ENCODE measurements around the gene C3orf85.

The C3orf85 gene

DNA sequence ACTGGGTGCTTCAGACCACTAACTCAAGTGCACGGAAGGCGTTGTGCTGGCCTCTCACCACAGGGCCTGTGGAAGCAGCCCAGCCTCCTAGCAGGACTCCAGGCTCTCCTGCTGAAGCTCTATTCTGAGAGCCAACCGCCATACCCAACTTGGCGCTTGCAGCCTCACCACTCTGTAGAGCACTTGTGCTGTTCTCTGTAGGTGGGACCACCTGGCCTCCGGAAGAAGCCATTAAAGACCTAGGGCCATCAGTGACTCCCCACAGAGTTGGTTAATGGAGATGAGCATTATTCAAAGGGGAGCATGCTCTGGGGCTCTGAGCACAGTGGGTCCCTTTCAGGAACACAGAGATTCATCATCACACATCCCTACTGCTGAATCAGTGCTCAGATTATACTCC is 50.9 kb downstream of the C3orf85 start:
- Histone ChIP-seq H3K27me3 (ENCODE audit: low read length) (no peaks in the 10 kb centered on the region), H4K20me1 (ENCODE audit: low read depth, low read length) (no peaks in the 10 kb centered on the region), H3K9me3 (ENCODE audit: insufficient read depth, low read length) (no peaks in the 10 kb centered on the region), H3K36me3 (ENCODE audit: low read length) (no peaks in the 10 kb centered on the region), H2AFZ (ENCODE audit: low read depth, low read length, severe bottlenecking) (no peak overlapping the region), H3K79me2 (ENCODE audit: insufficient read depth, low read length) (no peaks in the 10 kb centered on the region), H3K27ac (ENCODE audit: low read depth, low read length) (no peak overlapping the region), H3K4me3 (ENCODE audit: insufficient read depth, low read length, poor library complexity, severe bottlenecking) (no peak overlapping the region), H3K4me2 (ENCODE audit: low read depth, low read length, poor library complexity, severe bottlenecking) (no peak overlapping the region), H3F3A (ENCODE audit: insufficient read depth) (no peaks in the 10 kb centered on the region), H3K9me2 (replicated peaks; ENCODE audit: insufficient read depth, low read length) (no peaks in the 10 kb centered on the region), H3K9ac (ENCODE audit: low read length) (no peak overlapping the region)
- no peak for TF ChIP-seq EZH2phosphoT487 (conservative IDR thresholded peaks at IDR 0.05; ENCODE audit: low read length)
- TF ChIP-seq, protein P1, sequence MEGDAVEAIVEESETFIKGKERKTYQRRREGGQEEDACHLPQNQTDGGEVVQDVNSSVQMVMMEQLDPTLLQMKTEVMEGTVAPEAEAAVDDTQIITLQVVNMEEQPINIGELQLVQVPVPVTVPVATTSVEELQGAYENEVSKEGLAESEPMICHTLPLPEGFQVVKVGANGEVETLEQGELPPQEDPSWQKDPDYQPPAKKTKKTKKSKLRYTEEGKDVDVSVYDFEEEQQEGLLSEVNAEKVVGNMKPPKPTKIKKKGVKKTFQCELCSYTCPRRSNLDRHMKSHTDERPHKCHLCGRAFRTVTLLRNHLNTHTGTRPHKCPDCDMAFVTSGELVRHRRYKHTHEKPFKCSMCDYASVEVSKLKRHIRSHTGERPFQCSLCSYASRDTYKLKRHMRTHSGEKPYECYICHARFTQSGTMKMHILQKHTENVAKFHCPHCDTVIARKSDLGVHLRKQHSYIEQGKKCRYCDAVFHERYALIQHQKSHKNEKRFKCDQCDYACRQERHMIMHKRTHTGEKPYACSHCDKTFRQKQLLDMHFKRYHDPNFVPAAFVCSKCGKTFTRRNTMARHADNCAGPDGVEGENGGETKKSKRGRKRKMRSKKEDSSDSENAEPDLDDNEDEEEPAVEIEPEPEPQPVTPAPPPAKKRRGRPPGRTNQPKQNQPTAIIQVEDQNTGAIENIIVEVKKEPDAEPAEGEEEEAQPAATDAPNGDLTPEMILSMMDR (IDR thresholded peaks at IDR 0.05; ENCODE audit: insufficient read depth, low read length, poor library complexity, severe bottlenecking) = no peak

GRCh38 chr3:109188741-109189140 is 52.2 kb downstream of the C3orf85 start:
- H3K4me2 ChIP-seq (ENCODE audit: low read depth, low read length, poor library complexity, severe bottlenecking) = no peak overlapping the region
- no peak overlapping the region for H3K4me3 ChIP-seq (ENCODE audit: insufficient read depth, low read length, poor library complexity, severe bottlenecking)
- no peaks in the 10 kb centered on the region for H3K27me3 ChIP-seq (ENCODE audit: low read length)
- no peaks in the 10 kb centered on the region for H3K79me2 ChIP-seq (ENCODE audit: insufficient read depth, low read length)
- no peak overlapping the region for H3K9ac ChIP-seq (ENCODE audit: low read length)
- TF ChIP-seq, protein P1 (IDR thresholded peaks at IDR 0.05; ENCODE audit: insufficient read depth, low read length, poor library complexity, severe bottlenecking) = no peak
- no peak for TF ChIP-seq EZH2phosphoT487 (conservative IDR thresholded peaks at IDR 0.05; ENCODE audit: low read length)
- H3F3A ChIP-seq (ENCODE audit: insufficient read depth) = no peaks in the 10 kb centered on the region
- no peaks in the 10 kb centered on the region for H4K20me1 ChIP-seq (ENCODE audit: low read depth, low read length)
- H2AFZ ChIP-seq (ENCODE audit: low read depth, low read length, severe bottlenecking) = no peak overlapping the region
- no peaks in the 10 kb centered on the region for H3K9me2 ChIP-seq (replicated peaks; ENCODE audit: insufficient read depth, low read length)
- H3K9me3 ChIP-seq (ENCODE audit: insufficient read depth, low read length) = no peaks in the 10 kb centered on the region
- H3K27ac ChIP-seq (ENCODE audit: low read depth, low read length) = no peak overlapping the region
- H3K36me3 ChIP-seq (ENCODE audit: low read length) = no peaks in the 10 kb centered on the region

DNA sequence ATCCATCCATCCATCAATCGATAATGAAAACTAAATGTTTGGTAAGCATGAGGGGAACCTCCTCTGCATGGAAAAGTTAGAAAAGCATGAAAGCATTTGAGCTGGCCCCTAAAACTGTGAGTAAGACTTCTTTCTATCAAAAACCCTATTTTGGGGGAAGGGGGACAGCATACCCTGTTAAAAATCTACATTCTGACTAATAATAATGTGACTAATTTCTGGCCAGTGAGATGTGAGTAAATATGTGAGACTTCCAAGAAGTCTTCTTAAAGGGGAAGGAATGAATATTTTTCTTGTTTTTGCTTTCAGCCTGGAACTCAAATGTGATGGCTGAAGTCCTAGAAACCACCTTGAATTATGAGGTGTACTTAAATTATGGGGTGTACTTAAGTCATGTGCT is 54.9 kb downstream of the C3orf85 start:
- Histone ChIP-seq H3K36me3 (ENCODE audit: low read length) (no peaks in the 10 kb centered on the region), H3K27me3 (ENCODE audit: low read length) (no peaks in the 10 kb centered on the region), H3K4me3 (ENCODE audit: insufficient read depth, low read length, poor library complexity, severe bottlenecking) (no peak overlapping the region), H2AFZ (ENCODE audit: low read depth, low read length, severe bottlenecking) (no peak overlapping the region), H3F3A (ENCODE audit: insufficient read depth) (no peaks in the 10 kb centered on the region), H3K27ac (ENCODE audit: low read depth, low read length) (no peak overlapping the region), H3K9me2 (replicated peaks; ENCODE audit: insufficient read depth, low read length) (no peaks in the 10 kb centered on the region), H3K9me3 (ENCODE audit: insufficient read depth, low read length) (no peaks in the 10 kb centered on the region), H3K4me2 (ENCODE audit: low read depth, low read length, poor library complexity, severe bottlenecking) (no peak overlapping the region), H3K9ac (ENCODE audit: low read length) (no peak overlapping the region), H4K20me1 (ENCODE audit: low read depth, low read length) (no peaks in the 10 kb centered on the region), H3K79me2 (ENCODE audit: insufficient read depth, low read length) (no peaks in the 10 kb centered on the region)
- TF ChIP-seq EZH2phosphoT487 (conservative IDR thresholded peaks at IDR 0.05; ENCODE audit: low read length) = no peak
- TF ChIP-seq, protein P1 (IDR thresholded peaks at IDR 0.05; ENCODE audit: insufficient read depth, low read length, poor library complexity, severe bottlenecking) = no peak

Measured in SU-DHL-6 (cell line).